B cell (primary cell): ENCODE results near the gene PPP2R2B.

Source experiments
- CTCF ChIP-seq: fragments of 200-600 bp; IDR thresholded peaks from one replicate; pipeline ENCODE4 v1.8.0; 2022; ENCODE audit warnings: antibody characterized with exemption, mild to moderate bottlenecking
- EZH2 ChIP-seq: IDR thresholded peaks from 2 replicates; pipeline ENCODE4 v1.6.1; 2012; ENCODE audit warnings: borderline replicate concordance, low read depth, mild to moderate bottlenecking, moderate library complexity, low read length; ENCODE audit not compliant: insufficient read depth, poor library complexity, severe bottlenecking

GRCh38 chr5:146586752-146587151, 291.8 kb downstream of the PPP2R2B start:
- TF ChIP-seq CTCF (no peak), EZH2 (no peak)
